NCI-H524 (cell line): ENCODE data around the gene CCL19.

ENCODE experiments used
- DNase-seq, 2 experiments: peaks; one replicate each; lab custom pipeline; 2025; lab: John Stamatoyannopoulos, UW

Gene CCL19

GRCh38 chr9:34694811-34695210 lies 3.7 kb upstream of the CCL19 start:
- DNase-seq, result no peak

- DNase-seq, result no peak
Measured at GRCh38 chr9:34693560-34693959, 2.5 kb upstream of the CCL19 start.

- DNase-seq, result no peak
Measured at GRCh38 chr9:34691936-34692315, 850 bp upstream of the CCL19 start.

GRCh38 chr9:34689512-34689911 lies 1.6 kb downstream of the CCL19 start:
- no peak for DNase-seq

- no peak for DNase-seq
Measured at GRCh38 chr9:34689116-34689470, 2.0 kb downstream of the CCL19 start.

- DNase-seq, result no peak
Measured at GRCh38 chr9:34688329-34689115, 2.6 kb downstream of the CCL19 start.

- DNase-seq, result no peak
Measured at GRCh38 chr9:34687276-34688030, 3.6 kb downstream of the CCL19 start.

- DNase-seq, result no peak
Measured at GRCh38 chr9:34686732-34687131, 4.3 kb downstream of the CCL19 start.

GRCh38 chr9:34686231-34686630 lies 4.8 kb downstream of the CCL19 start:
- DNase-seq, result no peak

- DNase-seq, result no peak
Measured at GRCh38 chr9:34685591-34685990, 5.5 kb downstream of the CCL19 start.

- DNase-seq, result no peak
Measured at GRCh38 chr9:34684816-34685215, 6.3 kb downstream of the CCL19 start.

GRCh38 chr9:34684145-34684544 lies 6.9 kb downstream of the CCL19 start:
- no peak for DNase-seq

- DNase-seq, result no peak
Measured at GRCh38 chr9:34675869-34676268, 15.2 kb downstream of the CCL19 start.

GRCh38 chr9:34675048-34675714 lies 15.9 kb downstream of the CCL19 start:
- peak; percentile 70 to 77 for DNase-seq

- no peak for DNase-seq
Measured at GRCh38 chr9:34674440-34674839, 16.6 kb downstream of the CCL19 start.

GRCh38 chr9:34671307-34671706 lies 19.8 kb downstream of the CCL19 start:
- DNase-seq, result no peak

GRCh38 chr9:34669809-34670562 lies 21.1 kb downstream of the CCL19 start:
- no peak for DNase-seq

- DNase-seq, result peak; percentile 77 to 91
Measured at GRCh38 chr9:34665381-34666250, 25.5 kb downstream of the CCL19 start.

GRCh38 chr9:34665067-34665380 lies 26.1 kb downstream of the CCL19 start:
- no peak for DNase-seq

- DNase-seq, result peak; percentile 52 to 70
Measured at GRCh38 chr9:34664281-34665066, 26.6 kb downstream of the CCL19 start.

GRCh38 chr9:34663303-34663605 lies 27.8 kb downstream of the CCL19 start:
- no peak for DNase-seq
